NCI-H146 treated with DMSO at 0.1 percent for 48 hours (cell line): ENCODE results near the gene ENOX2.

ENCODE experiments used
- DNase-seq: peaks from one replicate; lab custom pipeline; 2025; ENCODE audit not compliant: unreplicated experiment; lab: John Stamatoyannopoulos, UW

ENOX2 gene

DNA sequence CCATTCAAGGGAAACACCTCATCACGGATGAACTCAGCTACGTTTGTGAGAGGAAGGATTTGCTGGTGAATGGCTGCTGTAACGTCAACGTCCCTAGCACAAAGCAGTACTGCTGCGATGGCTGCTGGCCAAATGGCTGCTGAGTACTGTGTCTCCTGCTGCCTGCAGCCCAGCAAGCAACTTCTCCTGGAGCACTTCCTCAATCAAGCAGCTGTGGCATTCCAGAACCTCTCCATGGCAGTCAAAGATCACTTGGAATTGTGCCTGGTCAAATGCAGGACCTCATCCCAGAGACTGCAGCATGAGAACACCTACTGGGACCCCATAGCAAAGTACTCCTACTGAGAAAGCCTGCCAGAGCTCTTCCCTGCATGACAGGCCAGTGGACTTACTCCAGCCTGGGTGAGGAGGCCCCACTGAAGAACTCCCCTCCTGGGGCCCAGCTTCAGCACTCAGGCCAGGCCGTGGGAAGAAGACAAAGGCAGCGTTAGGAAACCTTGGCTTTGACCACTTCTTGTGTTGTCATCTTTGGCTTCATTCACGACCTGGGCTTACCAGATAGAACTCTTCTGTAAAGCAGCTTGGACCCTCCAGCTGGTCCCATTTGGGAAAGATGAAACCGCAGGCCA lies 256.9 kb downstream of the ENOX2 start:
- no peak for DNase-seq

DNA sequence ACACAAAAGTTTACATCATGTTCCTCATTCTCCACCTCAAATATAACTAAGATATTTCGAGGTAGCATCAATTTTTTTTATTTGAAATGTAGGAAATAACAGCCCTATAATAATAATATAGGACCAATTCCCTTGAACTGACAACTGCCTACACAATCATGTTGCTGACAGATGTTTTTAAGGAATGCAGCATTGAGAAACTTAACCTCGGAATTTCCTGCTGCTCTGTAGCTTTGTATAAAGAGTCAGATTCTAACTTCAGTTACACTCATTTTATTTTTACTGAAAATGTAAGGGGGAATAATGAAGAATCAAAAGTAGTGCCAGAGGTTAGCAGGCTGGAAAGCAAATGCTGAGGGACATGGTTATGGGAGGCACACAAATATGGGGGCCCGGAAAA lies 265.4 kb downstream of the ENOX2 start:
- DNase-seq: no peak

DNA sequence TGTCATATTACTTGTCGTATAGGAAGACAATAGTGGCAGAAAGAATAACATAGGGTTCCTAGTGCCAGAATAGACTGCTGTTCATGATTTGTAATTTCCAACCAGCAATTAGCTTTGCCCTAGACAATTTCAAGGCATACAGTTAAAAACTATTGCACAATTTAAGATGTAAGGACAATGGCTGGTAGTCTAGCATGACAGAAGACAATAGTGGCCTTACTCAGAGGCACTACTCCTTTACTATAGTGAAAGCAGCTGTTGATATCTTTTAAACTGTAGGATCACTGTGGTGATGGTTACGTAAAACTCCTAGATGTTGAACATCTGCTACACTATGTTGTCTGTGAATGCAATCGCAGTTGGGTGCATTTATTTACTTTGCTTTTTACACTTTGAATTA lies 266.7 kb downstream of the ENOX2 start:
- DNase-seq: no peak

DNA sequence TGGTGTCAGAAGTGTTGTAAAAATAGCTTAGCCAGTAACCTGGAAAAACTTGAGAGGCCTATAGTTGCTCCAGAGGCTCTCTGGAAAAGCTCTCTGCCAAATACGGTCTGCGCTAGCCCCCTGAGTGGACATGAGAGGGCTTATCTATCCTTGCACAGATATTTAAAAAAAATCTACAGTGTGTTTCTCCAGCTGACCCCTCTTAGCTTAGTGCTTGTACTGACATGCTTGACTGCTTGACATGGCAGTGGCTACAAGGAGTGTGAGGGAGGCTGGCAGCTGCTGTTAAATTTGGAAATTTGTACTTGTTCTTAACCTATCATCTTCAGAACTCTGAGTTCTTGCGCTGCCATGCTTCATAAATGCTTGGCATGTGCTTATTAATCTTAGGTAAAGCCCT lies 272.0 kb downstream of the ENOX2 start:
- no peak for DNase-seq

DNA sequence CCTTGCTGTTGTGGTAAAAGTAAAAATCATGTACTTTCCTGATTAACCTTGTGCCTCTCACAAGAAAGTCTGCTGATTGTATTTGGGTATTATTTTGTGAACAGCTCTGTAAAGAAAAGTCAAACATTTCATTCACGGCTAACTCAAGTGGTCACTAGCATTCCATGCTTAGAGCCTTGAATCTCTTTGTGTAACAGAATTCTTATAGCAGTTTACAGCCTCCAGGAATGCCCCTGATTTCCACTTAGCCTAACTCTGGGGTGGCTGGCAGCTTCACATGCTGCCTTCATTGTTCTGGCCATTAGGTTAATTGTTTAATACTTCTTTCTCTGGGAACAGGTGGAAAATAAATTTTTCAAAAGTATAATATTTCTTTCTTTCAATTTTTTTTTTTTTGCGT lies 274.5 kb downstream of the ENOX2 start:
- no peak for DNase-seq

DNA sequence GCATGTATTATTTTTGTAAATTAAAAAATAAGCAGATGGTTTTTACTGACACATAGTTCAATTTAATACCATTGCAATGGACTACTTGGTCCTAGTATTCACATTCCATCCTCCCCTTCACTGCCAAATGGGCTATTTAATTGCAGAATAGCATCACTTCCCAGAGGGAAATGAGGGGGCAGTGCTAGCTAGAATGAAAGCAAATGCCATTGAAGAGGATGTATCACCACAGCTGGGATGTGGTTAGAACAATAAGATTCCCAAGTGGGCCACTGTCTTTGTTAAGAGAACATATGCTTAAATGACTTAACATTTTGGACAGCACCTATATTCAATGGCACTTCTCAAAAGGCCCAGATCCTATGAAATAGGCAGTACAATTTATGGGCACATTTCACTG lies 276.5 kb downstream of the ENOX2 start:
- DNase-seq: no peak

DNA sequence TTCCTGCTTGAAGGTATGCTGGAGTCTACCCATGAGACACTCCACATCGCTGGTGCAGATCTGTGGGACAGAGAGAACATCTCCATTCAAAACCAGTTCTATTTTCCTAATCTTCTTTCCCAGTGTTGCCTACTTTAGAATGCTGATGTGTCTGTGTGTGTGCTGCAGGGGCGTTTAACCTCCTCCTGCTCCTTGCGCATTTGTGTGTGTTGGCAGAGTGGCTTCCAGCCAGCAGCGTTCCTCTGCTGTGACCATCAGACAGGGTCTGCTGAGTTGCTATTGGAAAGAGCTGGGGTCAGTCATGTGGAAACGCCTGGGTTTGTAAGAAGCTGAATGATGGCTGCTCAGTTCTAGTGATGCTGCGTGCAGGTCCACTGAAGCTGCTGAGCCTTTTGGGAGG lies 277.6 kb downstream of the ENOX2 start:
- no peak for DNase-seq

DNA sequence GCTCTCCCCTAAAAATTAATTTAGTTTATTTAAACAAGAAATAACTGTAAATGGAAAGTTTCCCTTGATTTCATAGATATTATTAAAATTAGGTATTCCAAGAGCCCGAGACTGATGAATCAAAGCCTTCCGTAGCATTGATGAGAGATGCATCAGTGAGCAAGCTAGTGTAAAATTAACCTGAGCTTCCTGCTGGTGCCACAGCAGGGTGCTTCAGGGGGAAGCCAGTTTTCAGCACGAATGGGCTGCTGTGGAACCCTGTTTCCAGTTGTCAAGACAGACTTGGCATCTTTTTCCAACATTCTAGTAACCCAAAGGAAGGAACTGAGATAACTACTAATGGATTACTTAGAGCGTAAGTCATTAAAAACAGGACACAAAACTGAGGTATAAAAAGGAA lies 279.5 kb downstream of the ENOX2 start:
- DNase-seq: no peak

DNA sequence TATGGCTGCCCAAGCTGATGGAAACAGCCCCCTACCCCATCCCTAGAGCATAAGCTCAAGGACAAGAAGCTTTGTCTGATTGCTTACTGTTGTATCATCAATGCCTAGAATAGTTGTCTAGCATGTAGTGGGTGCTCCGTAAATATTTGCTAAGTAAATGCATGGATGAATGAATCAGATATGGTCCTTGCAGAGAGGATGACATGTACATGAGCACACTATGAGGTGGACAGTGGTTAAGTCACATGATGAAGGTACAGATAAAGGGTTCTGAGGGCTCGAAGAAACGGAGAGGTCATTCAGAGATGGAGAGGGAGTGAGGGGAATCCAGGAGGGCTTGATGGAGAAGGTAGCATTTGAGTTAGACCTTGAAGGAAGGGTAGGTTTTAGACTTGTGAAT lies 287.1 kb downstream of the ENOX2 start:
- no peak for DNase-seq

DNA sequence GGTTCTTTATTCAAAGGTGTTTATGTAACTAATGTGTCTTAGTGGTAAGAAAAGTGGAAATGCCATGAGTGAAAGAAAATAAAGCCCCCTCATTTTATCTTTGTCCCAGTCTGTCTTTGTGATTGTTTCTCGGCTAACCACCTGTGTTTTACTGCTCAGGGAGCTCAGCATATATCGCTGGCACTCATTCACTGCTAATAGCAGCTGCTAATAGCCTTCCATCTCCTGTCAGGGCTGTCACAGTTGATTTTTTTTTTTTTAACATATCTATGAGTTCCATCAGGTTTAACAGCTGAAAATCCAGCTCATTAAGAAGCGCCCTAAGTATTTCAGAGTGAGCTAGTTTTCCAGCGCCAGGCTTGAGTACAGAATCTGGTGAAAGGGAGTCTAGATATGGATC lies 295.6 kb downstream of the ENOX2 start:
- no peak for DNase-seq

DNA sequence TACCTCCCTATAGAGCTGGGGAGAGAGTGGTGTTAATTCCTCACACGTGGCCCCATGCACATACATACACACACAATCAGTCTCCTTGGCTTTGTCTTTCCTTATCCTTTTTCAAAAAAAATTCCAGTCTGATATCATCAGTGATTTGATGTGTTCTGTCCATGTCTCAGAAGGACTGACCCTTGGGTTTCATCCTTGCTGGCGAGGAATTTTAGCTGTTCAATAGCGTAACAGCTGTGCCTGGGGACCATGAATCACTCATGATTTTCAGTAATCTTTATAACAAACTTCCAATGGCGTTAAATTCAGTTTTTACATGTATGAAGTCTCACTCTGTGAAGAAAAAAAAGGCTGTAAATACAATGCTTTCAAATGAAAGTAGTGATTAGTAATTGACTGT lies 296.6 kb downstream of the ENOX2 start:
- DNase-seq: no peak

DNA sequence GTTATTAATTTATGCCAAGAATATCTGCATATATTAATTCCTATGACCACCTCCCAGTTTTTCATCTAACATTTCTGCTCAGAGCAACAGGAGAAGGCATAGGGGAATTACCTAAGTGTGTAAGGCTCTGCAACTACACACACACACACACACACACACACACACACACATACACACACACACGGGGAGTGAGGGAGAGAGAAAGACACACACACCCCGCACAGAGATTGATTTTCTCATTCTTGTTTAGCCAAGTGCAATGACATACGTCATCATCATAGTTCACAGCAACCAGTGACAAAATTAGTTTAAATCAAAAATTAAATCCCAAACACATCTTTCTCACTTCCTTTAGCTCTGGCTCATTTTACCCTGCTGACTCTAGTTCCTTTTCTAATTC lies 298.1 kb downstream of the ENOX2 start:
- DNase-seq: no peak

DNA sequence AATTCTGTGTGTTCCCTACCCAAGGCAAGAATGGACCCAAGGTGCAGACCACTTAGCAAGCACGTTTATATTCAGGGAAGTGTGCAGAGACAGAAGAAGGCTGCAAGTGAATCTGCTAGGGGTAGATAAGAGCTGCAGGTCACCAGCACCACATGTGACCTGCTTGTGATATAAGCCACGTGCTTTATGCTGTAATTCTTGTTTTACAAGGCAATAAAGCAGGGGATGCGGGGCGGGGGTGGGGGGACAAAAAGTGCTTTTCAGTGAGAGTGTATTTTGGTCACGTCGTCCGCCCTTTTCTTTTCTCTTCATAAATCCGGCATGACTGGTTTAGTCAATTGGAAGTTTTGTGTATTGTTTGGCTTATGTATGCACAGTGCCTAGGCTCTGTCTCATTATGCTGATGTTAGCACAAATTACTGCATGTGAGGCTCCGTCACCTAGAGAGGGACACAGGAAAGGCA lies 308.5 kb downstream of the ENOX2 start:
- DNase-seq: no peak

DNA sequence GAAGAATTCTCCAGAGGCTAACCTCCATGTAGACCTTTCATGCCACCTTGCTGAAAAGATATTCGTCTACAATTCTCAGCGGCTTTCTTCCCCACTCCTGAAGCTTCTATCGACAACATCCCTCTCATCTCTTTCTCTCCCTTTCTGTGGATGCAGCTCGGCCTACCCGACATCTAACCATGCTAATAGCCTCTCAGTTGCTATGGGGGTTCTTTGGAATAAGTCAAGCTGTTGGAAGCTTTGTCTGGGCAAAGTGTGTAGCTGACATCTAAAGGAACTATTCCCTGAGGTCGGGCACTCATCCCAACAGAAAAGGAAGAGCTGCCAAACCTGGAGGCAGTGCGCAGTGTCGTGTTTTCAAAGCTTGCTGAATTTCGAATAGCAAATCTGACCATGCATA lies 309.1 kb downstream of the ENOX2 start:
- no peak for DNase-seq

DNA sequence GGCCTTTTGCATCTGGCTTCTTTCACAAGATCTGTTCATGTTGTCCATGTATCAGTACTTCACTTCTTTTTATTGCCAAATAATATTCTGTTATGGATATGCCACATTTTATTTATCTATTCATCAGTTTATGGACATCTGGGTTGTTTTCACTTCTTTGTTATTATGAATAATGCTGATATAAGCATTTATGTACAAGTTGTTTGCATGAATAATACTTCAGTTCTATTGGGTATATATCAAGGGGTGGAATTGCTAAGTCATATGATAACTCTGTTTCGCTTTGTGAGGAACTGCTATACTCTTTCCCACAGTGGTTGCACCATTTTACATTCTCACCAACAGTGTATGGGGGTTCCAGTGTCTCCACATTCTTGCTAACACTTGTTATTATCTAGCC lies 310.8 kb downstream of the ENOX2 start:
- no peak for DNase-seq

DNA sequence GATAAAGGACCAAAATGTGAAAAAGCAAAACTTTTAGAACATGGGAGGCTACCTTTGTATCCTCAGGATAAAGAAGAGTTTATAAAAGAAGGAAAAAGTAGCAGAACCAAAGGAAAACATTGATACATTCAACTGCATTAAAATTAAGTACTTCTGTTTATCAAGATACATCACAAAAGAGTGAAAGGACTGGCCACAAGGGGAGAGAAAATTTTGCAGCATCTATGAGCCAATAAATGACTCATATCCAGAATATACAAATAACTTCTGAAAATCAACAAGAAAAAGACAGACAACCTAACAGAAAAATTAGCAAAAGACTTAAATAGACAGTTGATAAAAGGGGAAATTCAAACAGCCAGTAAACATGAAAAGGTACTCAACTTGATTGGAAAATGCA lies 324.1 kb downstream of the ENOX2 start:
- DNase-seq: no peak

DNA sequence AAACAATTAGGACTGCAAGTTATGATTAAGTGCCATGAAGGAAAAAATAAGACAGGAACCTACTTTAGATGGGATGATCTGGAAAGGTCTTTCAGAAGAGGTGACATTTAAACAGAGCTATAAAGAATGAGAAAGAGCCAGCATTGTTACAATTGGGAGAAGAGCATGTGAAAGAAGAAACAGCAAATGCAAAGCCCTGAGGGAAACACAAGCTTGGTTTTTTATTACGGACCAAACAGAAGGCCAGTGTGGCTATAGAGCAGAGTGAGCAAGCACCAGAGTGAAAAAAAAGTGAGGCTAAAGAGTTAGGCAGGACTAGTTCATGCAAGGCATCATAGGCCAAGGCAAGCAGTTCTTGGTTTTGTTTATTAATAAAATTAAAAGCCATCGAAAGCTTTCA lies 325.6 kb downstream of the ENOX2 start:
- no peak for DNase-seq

DNA sequence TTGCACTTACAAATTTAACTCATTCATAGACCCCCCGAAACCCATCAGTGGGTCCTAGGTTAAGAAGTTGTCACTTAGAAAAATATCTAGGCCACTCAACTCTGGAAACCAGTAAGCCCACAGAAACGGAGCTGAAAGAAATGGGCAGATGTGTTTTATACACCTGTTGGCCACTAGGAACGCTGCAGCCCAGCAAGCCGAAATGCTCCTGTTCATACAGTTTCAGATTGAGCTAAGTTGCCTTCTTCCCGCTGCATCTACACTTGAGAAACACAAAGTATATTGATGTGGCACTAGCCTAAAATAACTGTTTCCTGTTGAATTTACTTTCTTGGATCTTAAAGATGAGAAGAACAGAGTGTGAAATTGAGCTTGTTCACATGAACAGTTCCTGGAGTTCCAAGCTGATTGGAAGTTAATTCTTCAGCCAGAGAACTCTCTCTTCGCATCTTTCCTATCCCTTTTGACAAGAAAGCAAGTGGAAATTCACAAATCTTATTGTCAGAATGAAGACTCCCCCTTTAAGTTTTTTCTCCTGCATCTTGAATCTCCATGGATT lies 327.1 kb downstream of the ENOX2 start:
- no peak for DNase-seq
